Measurements from ENCODE around the gene MAD1L1. TPM values are rescaled to one million over a fixed set of nuclear protein-coding genes. Genes with fewer than 3 reads are reported as not detected.

Gene MAD1L1
- total and polyA plus RNA-seq, 2 of the 8 experiments (the other 6 are each of a cell fraction or from before 2014, with no cell fraction given): 40.4 to 44.6 TPM

GRCh38 chr7:2040201-2040892 is 192.4 kb downstream of the MAD1L1 start:
- H3K14ac ChIP-seq (ENCODE audit: insufficient read length): no peak overlapping the region
- H4K5ac ChIP-seq (ENCODE audit: insufficient read length, low read depth, low read length): no peak overlapping the region
- H4K91ac ChIP-seq (replicated peaks; ENCODE audit: insufficient read length, low read length): no peak overlapping the region
- H2BK5ac ChIP-seq (ENCODE audit: low read depth, low read length): no peak overlapping the region
- peaks cover 0 to 5% (median 1%) of the 10 kb centered on the region in 4 experiments; a peak in 5 of 7 replicates for H3K4me1 ChIP-seq (replicated peaks in 1 of 4; ENCODE audit: control insufficient read depth in 3 of 4, insufficient read depth in 4 of 4, low read length in 3 of 4)
- H2BK12ac ChIP-seq (ENCODE audit: low read depth, low read length): no peak overlapping the region
- H4K20me1 ChIP-seq (replicated peaks in 1 of 2; ENCODE audit: control insufficient read depth in 1 of 2, insufficient read depth in 2 of 2, low read length in 2 of 2): peaks cover 3 to 4% of the 10 kb centered on the region in 2 experiments
- no peak overlapping the region for H3K4me2 ChIP-seq (ENCODE audit: insufficient read depth in 1 of 2, low read depth in 2 of 2, low read length in 2 of 2)
- H2BK120ac ChIP-seq (replicated peaks; ENCODE audit: low read depth, low read length): no peak overlapping the region
- no peak overlapping the region for H2BK15ac ChIP-seq (ENCODE audit: low read length)
- no peak overlapping the region for H3K56ac ChIP-seq (replicated peaks; ENCODE audit: insufficient read length, low read depth, low read length)
- H2AK5ac ChIP-seq (ENCODE audit: low read depth, low read length): no peak overlapping the region
- H3K18ac ChIP-seq (ENCODE audit: extremely low read depth, low read length): no peak overlapping the region
- H3K23ac ChIP-seq (ENCODE audit: insufficient read length): no peak overlapping the region
- no peak overlapping the region for H2BK20ac ChIP-seq (ENCODE audit: low read length)
- H3K4ac ChIP-seq (replicated peaks; ENCODE audit: insufficient read length, low read depth, low read length): no peak overlapping the region
- no peak overlapping the region for H3K9ac ChIP-seq (replicated peaks in 1 of 4; ENCODE audit: extremely low read depth in 1 of 4, low read depth in 3 of 4, low read length in 3 of 4)
- 92% methylated on average over 22 of the region's 22 CpGs; no CpG with 5 or more reads in 1 of the 2 experiments for WGBS, 2 experiments (ENCODE audit: extremely low coverage in 1 of 2, insufficient coverage in 1 of 2, insufficient read length in 1 of 2, insufficient replicate concordance in 2 of 2, low coverage in 1 of 2, low lambda C conversion rate in 2 of 2, missing lambda C conversion rate in 1 of 2)
- no peak overlapping the region for H3K27ac ChIP-seq (ENCODE audit: low read depth, low read length)
- H3K27me3 ChIP-seq (replicated peaks in 1 of 4; ENCODE audit: control insufficient read depth in 3 of 4, extremely low read depth in 1 of 4, insufficient read depth in 3 of 4, low read length in 3 of 4): no peaks in the 10 kb centered on the region
- no peaks in the 10 kb centered on the region; a peak in 1 of 4 replicates for H3K79me2 ChIP-seq (ENCODE audit: control insufficient read depth in 1 of 2, insufficient read depth in 2 of 2, low read length in 2 of 2)
- POLR2A ChIA-PET (ENCODE audit: partially characterized antibody): interaction anchor here (0.7 to 1.2 kb wide), 2 partner anchors 9 to 12 kb away, joined by 3 to 5 read pairs; no protein-coding TSS in a partner anchor
- TF ChIP-seq JUND (IDR thresholded peaks at IDR 0.05; ENCODE audit: low read length) (no peak), USF2 (IDR thresholded peaks at IDR 0.05; ENCODE audit: low read length) (no peak), POLR2AphosphoS5 (IDR thresholded peaks at IDR 0.05; ENCODE audit: low read depth, low read length) (no peak), RFX5 (IDR thresholded peaks at IDR 0.05; ENCODE audit: borderline replicate concordance, low read depth, low read length) (no peak)
- no peak overlapping the region for H3K4me3 ChIP-seq (ENCODE audit: extremely low read depth in 1 of 4, insufficient read depth in 2 of 4, low read depth in 3 of 4, low read length in 4 of 4)
- H3K36me3 ChIP-seq (ENCODE audit: control insufficient read depth in 2 of 4, insufficient read depth in 4 of 4, low read length in 3 of 4): peaks cover 0 to 3% (median 0%) of the 10 kb centered on the region in 4 experiments; a peak in 1 of 8 replicates
- no peak overlapping the region for H2AFZ ChIP-seq (ENCODE audit: low read length)
- no peaks in the 10 kb centered on the region; the same call in 1 of the 2 replicates for H3K23me2 ChIP-seq (ENCODE audit: low read depth, low read length)
- CTCF ChIA-PET (ENCODE audit: partially characterized antibody): interaction anchor here (0.7 to 2.3 kb wide), 6 partner anchors 11 to 169 kb away, joined by 3 to 7 read pairs (median 4); no protein-coding TSS in a partner anchor
- peaks cover 0 to 3% of the 10 kb centered on the region in 2 experiments; a peak in 1 of 4 replicates for H3K9me3 ChIP-seq (ENCODE audit: insufficient read depth in 2 of 2, low read depth in 1 of 2, low read length in 1 of 2)
- no peak for DNase-seq (ENCODE audit: low read depth in 1 of 2, low spot score in 2 of 2)
- H3K79me1 ChIP-seq (ENCODE audit: low read depth, low read length): peaks cover 6% of the 10 kb centered on the region; the same call in 1 of the 2 replicates
- FAIRE-seq: no peak
- H4K8ac ChIP-seq (ENCODE audit: extremely low read depth, insufficient read depth, low read length): no peak overlapping the region
